ENCODE data around the gene ATF6. TPM values are rescaled to one million over a fixed set of nuclear protein-coding genes. Genes with fewer than 3 reads are reported as not detected.

ATF6 gene
- total and polyA plus RNA-seq, 12 donors, result 2.6 to 20.9 (median 15.2) TPM

DNA sequence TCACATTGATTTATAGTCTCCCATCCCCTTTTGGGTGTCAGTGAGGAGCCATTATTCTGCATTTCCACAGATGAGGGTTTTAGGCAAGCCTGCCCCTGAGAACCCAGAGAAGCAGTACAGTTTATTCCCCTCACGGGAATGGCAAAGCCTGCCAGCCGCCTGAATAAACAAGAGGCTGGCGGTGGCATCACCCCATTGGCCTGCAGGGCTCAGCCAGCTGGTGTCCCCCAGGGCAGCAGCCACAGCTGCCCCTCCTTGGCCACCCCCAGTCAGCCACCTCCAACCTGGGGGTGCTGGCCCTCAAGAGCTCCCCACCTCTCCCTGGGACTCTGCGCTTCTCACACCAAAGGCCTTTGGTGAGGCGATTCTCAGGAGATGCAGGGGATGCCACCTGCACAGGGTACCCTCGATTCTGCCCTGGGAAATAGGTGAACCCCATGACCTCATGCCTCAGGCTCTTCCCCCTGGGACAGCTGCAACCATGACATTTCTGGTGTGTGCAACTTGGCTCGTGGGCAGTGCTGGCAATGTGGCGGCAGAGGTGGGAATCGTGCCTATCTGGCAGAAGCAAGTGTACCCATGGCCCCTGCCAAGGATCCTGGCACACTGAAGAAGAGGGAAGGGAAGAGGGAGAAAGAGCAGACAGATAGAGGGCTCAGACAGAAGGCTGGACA, 243.5 kb downstream of the ATF6 start:
- ATAC-seq, result peak; percentile 23 to 83 (median 66)
- H3K4me3 ChIP-seq, result no peak overlapping the region
- DNase-seq, result peak; percentile 26 to 41
- H3K9me3 ChIP-seq, result peaks cover 0 to 10% (median 4%) of the 10 kb centered on the region in 11 donors
- TF ChIP-seq, protein P1, sequence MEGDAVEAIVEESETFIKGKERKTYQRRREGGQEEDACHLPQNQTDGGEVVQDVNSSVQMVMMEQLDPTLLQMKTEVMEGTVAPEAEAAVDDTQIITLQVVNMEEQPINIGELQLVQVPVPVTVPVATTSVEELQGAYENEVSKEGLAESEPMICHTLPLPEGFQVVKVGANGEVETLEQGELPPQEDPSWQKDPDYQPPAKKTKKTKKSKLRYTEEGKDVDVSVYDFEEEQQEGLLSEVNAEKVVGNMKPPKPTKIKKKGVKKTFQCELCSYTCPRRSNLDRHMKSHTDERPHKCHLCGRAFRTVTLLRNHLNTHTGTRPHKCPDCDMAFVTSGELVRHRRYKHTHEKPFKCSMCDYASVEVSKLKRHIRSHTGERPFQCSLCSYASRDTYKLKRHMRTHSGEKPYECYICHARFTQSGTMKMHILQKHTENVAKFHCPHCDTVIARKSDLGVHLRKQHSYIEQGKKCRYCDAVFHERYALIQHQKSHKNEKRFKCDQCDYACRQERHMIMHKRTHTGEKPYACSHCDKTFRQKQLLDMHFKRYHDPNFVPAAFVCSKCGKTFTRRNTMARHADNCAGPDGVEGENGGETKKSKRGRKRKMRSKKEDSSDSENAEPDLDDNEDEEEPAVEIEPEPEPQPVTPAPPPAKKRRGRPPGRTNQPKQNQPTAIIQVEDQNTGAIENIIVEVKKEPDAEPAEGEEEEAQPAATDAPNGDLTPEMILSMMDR (IDR thresholded peaks at IDR 0.05), result no peak
- H3K27ac ChIP-seq, result peak overlapping the region in 5 of 10 donors; percentile 10 to 79 (median 75)
- 59 to 63% methylated on average over 9 of the region's 9 CpGs for WGBS, 2 donors
- H3K4me1 ChIP-seq, result peaks cover 6 to 55% (median 28%) of the 10 kb centered on the region in 9 donors
- H3K36me3 ChIP-seq, result peaks cover 0 to 64% (median 0%) of the 10 kb centered on the region in 9 donors
- no peaks in the 10 kb centered on the region for H3K27me3 ChIP-seq
- intact Hi-C loops (cut with DNase I), result no loop called here

DNA sequence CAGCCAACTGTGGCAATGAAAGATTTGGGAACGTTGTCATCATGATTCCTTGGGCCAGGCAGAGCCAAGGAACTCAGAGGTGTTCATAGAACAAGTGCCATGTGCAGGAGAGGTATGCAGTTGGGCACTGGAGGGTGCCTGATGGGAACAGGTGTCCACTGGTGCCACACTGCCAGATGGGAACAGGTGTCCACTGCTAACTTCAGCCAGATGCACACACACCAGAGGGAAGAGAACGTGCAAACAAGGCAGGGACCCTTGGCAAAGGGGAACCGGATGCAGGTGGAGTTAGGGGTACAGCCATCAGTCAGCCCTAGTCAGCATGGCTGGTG, 244.0 kb downstream of the ATF6 start:
- TF ChIP-seq, protein P1 (IDR thresholded peaks at IDR 0.05), result no peak
- Histone ChIP-seq H3K27ac (peak overlapping the region in 5 of 10 donors; percentile 10 to 79 (median 75)), H3K27me3 (no peaks in the 10 kb centered on the region), H3K4me1 (peaks cover 6 to 55% (median 28%) of the 10 kb centered on the region in 9 donors), H3K36me3 (peaks cover 0 to 62% (median 0%) of the 10 kb centered on the region in 9 donors), H3K4me3 (no peak overlapping the region), H3K9me3 (peaks cover 0 to 10% (median 4%) of the 10 kb centered on the region in 11 donors)
- 74 to 78% methylated on average over 3 of the region's 3 CpGs for WGBS, 2 donors
- peak in 3 of 8 donors; percentile 3 to 6 (median 6) for ATAC-seq
- intact Hi-C loops (cut with DNase I), result no loop called here
- no peak for DNase-seq

DNA sequence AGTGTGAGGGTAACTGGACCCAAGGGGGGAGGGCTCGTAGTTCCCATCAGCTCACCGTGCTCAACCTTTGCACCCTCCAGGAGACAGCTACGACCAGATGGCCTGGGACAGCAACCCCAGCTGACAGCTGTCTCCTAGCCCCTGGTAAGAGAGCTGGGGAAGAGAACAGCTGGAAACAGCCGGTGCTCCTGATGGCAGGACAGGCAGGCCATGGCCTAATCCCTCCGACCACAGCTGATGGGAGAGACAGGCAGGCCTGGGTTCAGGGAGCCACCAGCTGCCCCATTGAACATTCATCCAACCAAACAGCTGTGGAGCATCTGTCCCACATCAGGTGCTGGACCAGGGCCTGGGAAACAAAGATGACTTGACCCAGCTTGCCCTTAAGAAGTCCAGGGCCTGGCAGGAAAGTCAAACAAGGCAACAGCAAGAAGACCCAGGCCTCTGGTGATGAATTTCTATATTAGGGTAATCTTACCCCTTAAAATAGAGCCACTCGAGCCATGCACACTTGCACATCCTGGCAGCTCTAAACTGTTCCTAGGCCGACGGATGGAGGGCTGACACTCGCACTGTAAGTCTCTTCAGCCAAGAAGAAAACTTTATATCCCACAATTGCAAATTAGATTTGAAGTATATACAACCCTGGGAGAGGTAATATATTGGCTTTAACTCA, 245.4 kb downstream of the ATF6 start:
- H3K4me1 ChIP-seq, result peaks cover 6 to 55% (median 28%) of the 10 kb centered on the region in 9 donors
- H3K27ac ChIP-seq, result peak overlapping the region in 9 of 10 donors; percentile 2 to 79 (median 72)
- TF ChIP-seq, protein P1 (IDR thresholded peaks at IDR 0.05), result no peak
- no peaks in the 10 kb centered on the region for H3K27me3 ChIP-seq
- no peak overlapping the region for H3K4me3 ChIP-seq
- DNase-seq (peak; percentile 34 to 43), ATAC-seq (peak; percentile 68 to 86 (median 83))
- intact Hi-C loops (cut with DNase I), result no loop called here
- H3K36me3 ChIP-seq, result peaks cover 0 to 62% (median 0%) of the 10 kb centered on the region in 9 donors
- 45 to 48% methylated on average over 9 of the region's 9 CpGs for WGBS, 2 donors
- peaks cover 0 to 10% (median 4%) of the 10 kb centered on the region in 11 donors for H3K9me3 ChIP-seq

DNA sequence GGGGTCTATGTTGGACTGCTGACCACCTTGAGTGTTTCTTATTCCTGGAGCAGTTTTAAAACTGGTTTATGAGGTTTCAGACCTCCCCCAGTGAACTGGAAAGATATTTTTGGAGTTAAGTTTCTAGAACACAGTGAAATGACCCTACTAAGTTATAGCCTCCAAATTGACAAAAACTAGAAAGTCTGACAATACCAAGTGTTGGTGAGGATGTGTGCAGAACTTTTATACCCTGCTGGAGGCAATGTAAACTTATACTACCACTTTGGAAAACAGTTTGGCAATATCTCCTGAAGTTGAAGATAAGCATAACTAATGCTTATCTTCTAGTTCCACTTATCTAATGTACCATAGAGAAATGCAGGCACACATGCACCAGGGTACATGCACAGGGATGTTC, 247.2 kb downstream of the ATF6 start:
- Histone ChIP-seq H3K4me1 (peaks cover 3 to 46% (median 25%) of the 10 kb centered on the region in 9 donors), H3K27ac (no peak overlapping the region), H3K9me3 (peaks cover 0 to 10% (median 4%) of the 10 kb centered on the region in 11 donors), H3K27me3 (no peaks in the 10 kb centered on the region), H3K36me3 (peaks cover 0 to 73% (median 0%) of the 10 kb centered on the region in 9 donors), H3K4me3 (no peak overlapping the region)
- no peak for ATAC-seq
- DNase-seq, result no peak
- intact Hi-C loops (cut with DNase I), result no loop called here
- TF ChIP-seq, protein P1 (IDR thresholded peaks at IDR 0.05), result no peak

Other genes with a start within 250 kb of the ATF6 start
- gene HSPA6, start 241.8 kb upstream of the ATF6 start, total RNA-seq, result 1 to 10 TPM in 4 of 10 donors, under 1 TPM in 6; 0.13 to 5.6 (median 0.58) TPM
- gene HSPA6, start 241.8 kb upstream of the ATF6 start, polyA plus RNA-seq, result 1 to 10 TPM in 1 of 2 donors, under 1 TPM in 1; 0.73 to 1.7 TPM
- gene FCGR3A, start 216.5 kb upstream of the ATF6 start, total RNA-seq, result 100 to 1,000 TPM in 1 of 10 donors, 10 to 100 TPM in 3, 1 to 10 TPM in 6; 1.9 to 120 (median 6.2) TPM
- gene FCGR3A, start 216.5 kb upstream of the ATF6 start, polyA plus RNA-seq, result 10 to 100 TPM in 1 of 2 donors, 1 to 10 TPM in 1; 5.6 to 10.7 TPM
- gene FCGR3B, start 135.1 kb upstream of the ATF6 start, total RNA-seq, result 1 to 10 TPM; 1.2 to 8.7 (median 1.9) TPM
- gene FCGR3B, start 135.1 kb upstream of the ATF6 start, polyA plus RNA-seq, result under 1 TPM; 0.22 TPM
- gene FCGR2B, start 103.2 kb upstream of the ATF6 start, total RNA-seq, result 10 to 100 TPM in 2 of 10 donors, 1 to 10 TPM in 8; 1.7 to 40.9 (median 6.7) TPM
- gene FCGR2B, start 103.2 kb upstream of the ATF6 start, polyA plus RNA-seq, result 1 to 10 TPM; 3.7 to 4.3 TPM
- under 1 TPM in 4 of 10 donors, not detected in 6; 0.21 to 1.00 (median 0.41) TPM for gene FCRLA, start 59.1 kb upstream of the ATF6 start, total RNA-seq
- gene FCRLA, start 59.1 kb upstream of the ATF6 start, polyA plus RNA-seq, result under 1 TPM; 0.13 to 0.15 TPM
- gene FCRLB, start 44.8 kb upstream of the ATF6 start, total RNA-seq, result under 1 TPM; 0.11 to 0.88 (median 0.32) TPM
- under 1 TPM; 0.22 to 0.58 TPM for gene FCRLB, start 44.8 kb upstream of the ATF6 start, polyA plus RNA-seq
- gene DUSP12, start 16.5 kb upstream of the ATF6 start, total RNA-seq, result 10 to 100 TPM in 1 of 10 donors, 1 to 10 TPM in 9; 3.5 to 10.2 (median 6.6) TPM
- 10 to 100 TPM; 11.0 to 15.3 TPM for gene DUSP12, start 16.5 kb upstream of the ATF6 start, polyA plus RNA-seq

Data from heart right ventricle (tissue), 16 donors.